ENCODE measurements around the gene FCN1. TPM values are rescaled to one million over a fixed set of nuclear protein-coding genes. Genes with fewer than 3 reads are reported as not detected.

The FCN1 gene
- total RNA-seq, 1 donor from 2014 or later = 1.1 TPM

- DNase-seq = no peak
Measured at GRCh38 chr9:134891053-134891452, 26.7 kb downstream of the FCN1 start.

DNA sequence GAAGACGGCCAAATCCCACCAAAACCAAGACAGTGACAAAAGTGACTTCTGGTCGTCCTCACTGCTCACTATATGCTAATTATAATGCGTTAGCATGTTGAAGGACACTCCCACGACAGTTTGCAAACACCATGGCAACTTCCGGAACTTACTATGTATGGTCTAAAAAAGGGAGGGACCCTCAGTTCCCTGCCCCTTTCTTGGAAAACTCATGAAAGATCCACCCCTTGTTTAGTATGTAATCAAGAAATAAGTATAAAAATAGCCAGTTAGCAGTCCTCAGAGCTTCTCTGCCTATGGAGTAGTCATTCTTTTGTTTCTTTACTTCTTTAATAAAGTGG is 27.6 kb downstream of the FCN1 start:
- DNase-seq = no peak

DNA sequence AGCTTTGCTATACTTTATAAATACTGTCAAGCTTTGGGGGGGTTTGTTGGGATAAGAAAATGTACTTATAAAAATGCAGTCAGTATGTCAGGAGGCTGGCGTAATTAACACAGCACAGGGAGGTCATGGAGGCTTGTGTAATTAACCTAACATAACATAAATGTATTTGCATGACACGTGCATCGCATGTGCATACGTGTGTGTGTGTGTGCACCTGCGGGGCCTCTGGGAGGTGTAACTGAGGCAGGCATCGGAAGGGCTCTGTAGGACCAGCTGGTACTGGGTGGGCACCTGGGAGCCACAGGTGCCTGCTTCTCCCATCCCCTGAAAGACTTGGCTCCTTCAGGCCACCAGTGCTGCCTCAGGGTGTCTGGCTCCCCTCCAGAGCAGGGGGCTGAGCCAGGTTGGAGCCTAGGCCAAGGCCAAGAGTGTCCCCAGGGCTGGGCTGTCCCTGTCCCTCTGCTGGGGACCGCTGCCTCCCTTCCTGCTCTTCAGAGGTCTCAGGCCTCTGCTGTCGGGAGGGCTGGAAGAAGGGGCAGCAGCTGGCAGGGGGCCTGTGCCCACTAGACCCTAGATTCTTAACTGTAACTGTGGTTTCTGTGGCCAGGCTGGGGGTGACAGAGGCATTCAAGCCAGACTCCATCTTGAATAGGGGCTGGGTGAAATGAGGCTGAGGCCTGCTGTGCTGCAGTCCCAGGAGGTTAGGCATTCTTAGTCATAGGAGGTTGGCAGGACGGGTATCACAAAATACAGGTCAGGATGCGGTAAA is 28.1 kb downstream of the FCN1 start:
- DNase-seq = no peak

- no peak for DNase-seq
Measured at GRCh38 chr9:134888603-134889190, 29.0 kb downstream of the FCN1 start.

DNA sequence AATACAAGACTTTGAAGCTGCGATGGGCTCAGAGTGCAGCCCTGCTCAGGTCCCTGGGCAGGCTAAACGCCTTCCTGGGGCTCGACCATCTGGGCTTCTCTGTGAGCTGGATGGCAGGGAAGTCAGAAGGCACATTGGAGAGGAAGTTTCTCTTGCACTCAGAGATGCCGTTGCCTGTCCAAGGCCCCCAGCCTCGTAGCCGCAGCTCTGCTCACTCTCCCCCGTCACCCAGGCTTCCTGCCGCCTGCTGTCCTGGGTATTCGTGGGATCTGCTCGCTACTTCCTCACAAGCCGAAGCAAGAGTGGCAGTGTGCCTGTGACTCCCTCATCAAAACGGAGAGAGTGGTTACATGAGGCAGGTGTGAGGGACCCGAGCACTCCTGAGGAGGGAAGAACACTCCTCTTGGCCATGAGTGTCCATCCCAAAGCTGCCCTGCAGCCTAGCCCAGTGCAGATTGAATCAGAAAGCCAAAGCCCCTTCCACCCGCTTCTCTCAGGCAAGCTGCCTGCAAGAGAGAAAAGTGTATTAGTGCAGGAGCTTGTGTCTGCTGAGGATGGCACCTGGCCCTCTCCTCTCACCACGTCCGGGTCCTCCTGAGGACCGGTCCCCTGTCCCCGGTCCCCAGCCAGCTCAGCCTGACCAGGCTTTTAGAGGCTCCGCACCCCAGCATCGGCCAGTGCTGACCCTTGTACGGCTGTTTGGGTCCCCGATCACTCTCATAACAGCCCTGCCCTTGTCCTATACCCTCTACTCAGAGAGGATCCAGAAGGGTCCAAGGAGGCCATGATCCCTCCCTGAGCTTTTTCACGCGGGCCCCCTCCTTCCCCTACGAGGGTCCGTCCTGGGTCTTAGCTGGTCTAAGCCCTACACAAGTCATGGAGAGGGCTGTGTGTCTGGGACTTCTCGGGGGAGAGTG is 29.8 kb downstream of the FCN1 start:
- no peak for DNase-seq

GRCh38 chr9:134887219-134887618 is 30.5 kb downstream of the FCN1 start:
- DNase-seq = no peak

GRCh38 chr9:134886413-134886913 is 31.2 kb downstream of the FCN1 start:
- DNase-seq = no peak

DNA sequence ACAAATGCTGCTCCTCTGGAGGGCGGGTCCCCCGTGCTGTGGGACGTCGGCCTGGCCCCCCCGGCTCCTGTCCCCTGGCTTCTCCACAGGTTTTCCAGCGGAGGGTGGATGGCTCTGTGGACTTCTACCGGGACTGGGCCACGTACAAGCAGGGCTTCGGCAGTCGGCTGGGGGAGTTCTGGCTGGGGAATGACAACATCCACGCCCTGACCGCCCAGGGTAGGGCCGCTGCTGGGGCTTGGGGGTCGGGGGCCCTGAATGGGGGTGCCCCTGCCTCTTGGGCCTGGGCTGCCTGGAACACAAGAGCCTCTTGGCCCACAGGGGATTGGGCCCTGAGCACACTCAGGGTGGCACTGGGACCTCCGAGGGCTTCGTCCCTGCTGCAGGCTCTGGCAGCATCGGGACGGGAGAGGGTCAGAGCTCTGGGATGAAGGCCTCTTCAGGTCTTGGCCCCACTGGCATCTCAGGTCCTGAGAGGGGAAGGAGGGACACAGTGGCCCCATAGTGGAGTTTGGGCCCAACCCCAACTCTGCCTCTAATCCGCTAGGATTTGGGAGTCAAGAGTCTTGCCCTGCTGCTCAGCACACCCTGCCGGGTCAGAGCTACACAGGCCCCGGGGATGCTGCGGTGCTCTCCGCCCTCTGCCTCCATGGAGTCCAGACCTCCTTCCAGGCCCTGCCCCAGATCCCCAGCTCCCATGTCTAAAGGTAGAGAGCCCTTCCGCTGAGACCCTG is 31.9 kb downstream of the FCN1 start:
- DNase-seq = no peak

- no peak for DNase-seq
Measured at GRCh38 chr9:134885001-134885678, 32.6 kb downstream of the FCN1 start.

DNA sequence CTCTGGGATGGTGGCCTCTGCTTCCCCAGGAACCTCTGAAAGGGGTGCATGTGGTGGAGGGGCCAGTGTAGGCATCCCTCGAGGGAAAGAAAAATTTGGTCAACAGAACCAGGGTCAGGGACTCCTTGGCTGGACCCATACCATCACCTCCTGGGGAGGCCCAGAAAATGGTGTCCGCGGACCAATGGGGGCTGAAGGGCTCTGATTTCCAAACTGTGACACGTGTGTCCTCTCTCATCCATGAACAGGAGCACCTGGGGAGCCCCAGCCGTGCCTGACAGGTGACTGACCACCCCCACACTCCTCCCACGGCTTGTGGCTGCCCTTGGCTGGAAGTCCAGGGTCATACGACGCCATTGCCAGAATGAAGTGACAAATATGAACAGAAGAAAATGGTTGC is 33.2 kb downstream of the FCN1 start:
- DNase-seq = no peak

GRCh38 chr9:134883040-134883782 is 34.5 kb downstream of the FCN1 start:
- DNase-seq = no peak

DNA sequence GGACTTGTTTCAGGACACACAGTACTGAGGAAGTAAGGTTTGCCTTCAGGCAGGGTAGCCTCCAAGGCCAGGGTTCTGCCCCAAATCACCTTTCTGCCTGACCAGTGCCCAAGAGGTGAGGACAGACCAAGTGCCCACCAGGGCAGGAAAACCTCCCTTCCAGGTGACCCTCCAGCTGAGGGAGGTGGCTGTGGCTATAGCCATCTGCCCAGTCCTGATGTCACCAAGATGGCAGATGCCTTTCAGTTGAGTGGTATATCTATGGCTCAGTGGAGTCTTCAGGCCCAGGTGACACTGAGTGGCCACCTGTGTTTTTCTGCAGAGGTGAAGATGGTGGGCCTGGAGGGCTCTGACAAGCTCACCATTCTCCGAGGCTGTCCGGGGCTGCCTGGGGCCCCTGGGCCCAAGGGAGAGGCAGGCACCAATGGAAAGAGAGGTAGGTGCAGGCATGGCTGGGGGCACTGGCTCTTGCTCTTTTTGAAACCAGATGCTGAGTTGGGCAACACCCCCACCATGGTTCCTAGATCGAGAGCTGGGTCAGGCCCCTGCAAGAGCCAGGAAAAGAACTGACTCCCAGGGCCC is 35.4 kb downstream of the FCN1 start:
- no peak for DNase-seq

DNA sequence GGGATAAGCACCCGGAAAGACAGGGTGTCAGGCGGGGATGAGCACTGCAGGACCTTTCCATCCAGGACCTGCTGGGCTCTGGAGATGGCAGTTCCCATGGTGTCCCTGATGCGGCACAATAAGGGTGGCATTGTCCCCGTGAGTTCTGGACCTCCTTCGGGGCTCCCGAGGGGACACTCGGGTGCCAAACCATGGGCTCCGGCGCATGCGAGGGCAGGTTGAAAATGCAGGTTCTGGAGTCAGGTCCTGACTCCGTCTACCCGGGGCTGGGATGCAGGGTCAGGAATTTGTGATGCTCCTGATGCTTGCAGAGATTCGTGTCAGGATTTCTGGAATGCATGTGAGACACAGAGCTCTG is 36.4 kb downstream of the FCN1 start:
- DNase-seq = no peak

DNA sequence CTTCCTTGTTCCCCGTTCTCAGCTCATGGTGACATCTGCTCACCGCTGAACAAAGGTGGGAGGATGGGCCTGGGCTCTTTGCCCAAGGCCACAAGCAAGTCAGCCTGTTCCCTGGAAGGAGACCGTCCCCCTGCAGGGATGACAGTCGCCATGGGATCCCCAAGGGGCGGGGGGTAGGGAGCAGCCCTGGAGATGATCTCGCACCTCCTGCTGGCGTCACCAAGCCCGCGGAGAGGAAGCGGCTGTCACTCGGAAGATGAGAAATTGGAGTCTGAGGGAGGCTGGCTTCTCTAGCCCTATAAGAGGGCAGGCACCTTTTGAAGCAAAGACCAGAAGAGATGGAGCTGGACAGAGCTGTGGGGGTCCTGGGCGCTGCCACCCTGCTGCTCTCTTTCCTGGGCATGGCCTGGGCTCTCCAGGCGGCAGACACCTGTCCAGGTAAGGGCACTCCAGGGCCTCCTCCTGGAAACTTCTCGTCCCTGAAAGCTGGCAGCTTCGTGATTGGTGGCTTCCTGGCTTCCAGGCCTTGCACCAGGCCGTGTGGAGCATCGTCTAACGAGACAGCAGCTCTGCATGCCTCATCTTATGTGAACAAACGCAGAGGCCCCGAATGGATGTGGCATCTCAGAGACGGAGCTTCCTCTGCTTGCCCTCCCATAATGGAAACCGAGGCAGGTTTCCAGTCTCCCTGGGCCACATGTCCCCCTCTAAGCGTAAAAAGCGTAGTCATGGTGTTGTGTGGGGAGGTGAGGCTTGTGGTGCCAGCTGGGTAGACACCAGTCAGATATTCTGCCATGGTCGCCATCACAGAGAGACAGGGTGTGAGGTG is 37.0 kb downstream of the FCN1 start, which contains the start of gene FCN2:
Gene FCN2 (plus strand): TSS at position 327 of the 829 bp plus-strand sequence. CDS start 12 bp downstream, at position 339.
- DNase-seq = no peak

DNA sequence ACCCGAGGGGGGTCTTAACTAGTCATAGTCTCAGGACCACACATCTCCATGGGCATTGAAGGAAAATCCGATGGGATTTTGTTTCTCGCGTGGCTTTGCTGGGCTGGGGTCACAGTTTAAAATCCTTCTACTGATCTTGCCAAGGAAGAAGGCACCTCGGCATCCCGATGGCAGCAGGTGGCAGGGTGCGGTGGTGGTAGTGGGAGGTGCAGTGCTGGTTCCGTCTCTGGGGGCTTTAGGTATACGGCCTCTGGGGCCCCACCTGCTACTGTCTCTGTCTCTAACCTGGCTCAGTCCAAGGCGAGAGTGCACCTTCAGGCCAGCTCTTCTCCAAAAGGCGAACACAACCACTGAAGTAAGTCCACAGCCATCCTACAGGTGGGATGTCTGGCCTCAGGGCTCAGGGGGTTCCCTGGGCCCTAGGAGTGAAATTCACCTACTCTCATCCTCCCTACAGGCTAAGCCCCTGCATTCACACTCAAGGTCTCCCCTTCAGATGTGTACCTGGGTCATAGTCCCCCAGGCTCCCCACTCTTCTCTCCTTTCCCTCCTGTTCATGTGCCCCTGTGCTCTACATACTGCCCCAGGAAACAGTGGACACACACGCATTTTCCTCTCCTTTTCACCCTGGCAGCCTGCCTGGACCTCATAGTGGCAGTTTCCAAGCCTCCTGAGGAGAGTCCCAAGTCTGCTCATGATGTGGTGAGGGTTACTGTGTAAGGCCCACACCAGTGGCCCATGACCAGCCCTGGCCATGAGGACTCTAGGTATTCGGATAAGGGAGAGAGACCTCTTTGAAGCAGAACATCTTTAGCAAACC is 37.8 kb downstream of the FCN1 start:
- DNase-seq = no peak

DNA sequence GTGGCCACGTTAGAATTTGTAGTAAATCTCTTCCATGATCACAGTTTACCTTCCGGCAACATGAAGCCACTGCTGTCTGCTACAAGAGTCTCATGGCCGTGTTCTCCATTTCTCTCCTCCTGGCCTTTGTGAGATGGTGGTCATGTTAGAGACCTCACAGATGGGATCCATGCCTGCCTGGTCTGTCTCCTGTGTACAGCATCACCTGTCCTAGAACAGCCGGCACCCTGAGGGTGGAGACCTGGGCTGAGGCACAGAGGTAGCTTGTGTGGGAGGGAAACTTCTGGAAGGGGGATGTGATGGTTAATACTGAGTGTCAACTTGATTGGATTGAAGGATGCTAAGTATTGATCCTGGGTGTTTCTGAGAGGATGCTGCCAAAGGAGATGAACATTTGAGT is 40.2 kb downstream of the FCN1 start:
- no peak for DNase-seq

GRCh38 chr9:134875371-134875770 is 42.3 kb downstream of the FCN1 start:
- DNase-seq = no peak

DNA sequence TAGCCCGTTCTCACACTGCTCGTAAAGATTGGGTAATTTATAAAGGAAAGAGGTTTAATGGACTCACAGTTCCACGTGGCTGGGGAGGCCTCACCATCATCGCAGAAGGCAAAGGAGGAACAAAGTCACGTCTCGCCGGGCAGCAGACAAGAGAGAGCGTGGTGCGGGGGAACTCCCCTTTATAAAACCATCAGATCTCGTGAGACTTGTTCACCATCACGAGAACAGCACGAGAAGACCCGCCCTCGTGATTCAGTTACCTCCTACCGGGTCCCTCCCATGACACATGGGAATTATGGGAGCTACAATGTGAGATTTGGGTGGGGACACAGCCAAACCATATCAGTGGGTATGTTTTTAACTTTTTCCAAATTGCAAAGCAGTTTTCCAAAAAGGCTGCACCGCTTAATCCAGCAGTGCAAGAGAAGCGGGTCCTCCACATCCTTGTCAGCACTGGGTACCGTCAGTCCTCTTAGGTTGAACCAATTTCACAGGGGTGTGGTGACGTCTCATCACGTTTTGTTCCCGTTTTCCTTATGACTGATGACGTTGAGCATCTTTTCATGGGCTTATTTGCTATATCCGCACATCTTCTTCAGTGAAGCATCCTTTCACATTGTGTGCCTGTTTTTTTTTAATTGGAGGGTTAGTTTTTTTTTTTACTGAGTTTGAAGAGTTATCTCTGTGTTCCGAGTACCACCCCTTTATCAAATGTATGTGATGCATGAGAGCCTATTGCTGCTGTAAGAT is 45.1 kb downstream of the FCN1 start:
- no peak for DNase-seq
